A204.1 (cell line): Measurements from ENCODE around the gene USP24.

Experiments used
- FAIRE-seq: peaks from 2 replicates; lab custom pipeline; 2012; peaks lifted over from hg19 to GRCh38; lab: Jason Lieb, UNC

The USP24 gene

DNA sequence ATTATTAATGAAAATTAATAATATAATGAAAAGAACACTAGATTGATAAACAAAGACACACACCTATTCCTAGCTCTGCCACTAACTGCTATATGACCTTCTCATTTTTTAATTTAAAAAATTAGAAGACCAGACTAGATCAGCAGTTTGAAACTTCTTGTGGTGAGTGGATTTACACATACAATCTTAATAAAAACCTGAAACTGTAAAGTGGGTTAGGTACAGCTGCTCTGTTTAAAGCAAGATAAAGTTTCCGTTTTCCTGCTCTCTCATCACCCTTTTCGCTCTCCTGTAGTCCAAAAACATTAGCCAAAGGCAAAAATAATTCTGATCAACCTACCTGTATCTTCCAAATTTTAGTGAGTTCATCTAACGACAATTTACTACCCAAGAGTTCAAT, 58.6 kb downstream of the USP24 start:
- no peak for FAIRE-seq

DNA sequence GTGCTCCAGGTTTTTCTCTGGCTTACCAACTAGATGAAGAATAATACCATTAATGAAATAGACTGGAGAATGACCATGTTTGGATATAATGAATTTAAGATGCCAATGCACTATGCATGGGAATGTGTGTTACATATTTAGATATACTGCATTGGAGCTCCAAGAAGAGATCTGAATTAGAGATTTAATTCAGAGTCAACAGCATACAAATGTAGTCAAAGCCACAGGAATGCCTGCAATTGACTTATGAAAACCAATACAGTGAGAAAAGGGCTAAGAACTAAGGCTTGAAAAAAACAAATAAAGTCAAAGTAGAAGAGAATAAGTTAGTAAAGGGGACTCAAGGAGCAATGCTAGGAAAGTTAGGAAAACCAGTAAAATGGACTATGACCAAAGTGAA, 59.1 kb downstream of the USP24 start:
- FAIRE-seq: no peak

DNA sequence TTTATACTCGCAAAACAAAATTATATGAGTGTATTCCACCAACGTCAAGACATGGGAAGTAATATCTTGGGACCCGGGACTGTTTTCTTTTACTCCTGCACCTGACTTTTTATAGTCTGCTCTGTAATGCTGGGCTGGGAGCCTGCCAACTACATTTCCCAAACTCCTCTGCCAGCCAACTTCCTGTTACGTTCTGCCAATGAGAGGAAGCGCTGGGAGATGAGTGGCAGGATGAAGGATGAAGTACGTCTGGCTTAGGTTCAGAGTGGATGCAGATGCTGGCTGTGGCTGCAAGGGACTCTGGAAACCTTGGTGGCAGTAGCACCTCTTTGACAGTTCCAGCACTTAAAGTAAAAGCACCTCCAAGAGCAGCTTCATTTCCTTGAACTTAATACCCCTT, 59.6 kb downstream of the USP24 start:
- FAIRE-seq: no peak

DNA sequence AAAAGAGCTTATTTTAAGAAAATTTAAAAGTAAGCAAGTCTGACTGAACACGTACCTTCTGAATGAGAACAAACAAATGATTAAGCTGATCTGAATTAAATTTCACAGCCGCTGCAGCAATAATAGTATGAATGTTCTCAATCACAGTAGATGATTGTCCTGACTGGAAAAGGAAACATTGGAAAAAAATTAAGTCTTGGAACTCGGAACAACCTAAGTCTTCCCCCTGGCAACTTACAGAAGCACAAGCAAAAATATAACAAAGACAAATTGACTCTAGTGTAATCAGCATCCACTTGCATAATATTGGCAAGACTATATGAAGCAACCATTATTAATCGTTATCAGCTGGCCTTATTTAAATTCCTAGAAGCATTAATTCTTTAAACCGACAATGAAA, 60.5 kb downstream of the USP24 start:
- no peak for FAIRE-seq

DNA sequence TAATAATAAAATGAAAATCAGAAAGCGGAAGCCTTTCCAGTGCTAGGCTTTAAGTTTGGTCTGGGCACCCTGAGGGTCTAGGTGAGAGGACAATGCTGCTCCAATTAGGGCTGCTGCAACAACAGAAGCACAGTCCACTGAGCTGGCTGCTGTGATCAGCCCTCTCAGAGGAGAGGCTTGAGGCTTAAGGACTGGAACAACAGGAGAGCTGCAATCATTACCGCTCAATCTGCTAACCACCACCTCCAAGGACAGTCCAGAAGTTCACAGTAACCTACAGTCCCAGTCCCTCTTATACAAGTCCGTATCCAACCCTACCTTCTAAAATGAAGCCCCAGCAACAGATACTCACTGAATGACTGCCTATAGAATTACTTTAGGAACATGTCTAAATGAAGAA, 62.1 kb downstream of the USP24 start:
- no peak for FAIRE-seq

DNA sequence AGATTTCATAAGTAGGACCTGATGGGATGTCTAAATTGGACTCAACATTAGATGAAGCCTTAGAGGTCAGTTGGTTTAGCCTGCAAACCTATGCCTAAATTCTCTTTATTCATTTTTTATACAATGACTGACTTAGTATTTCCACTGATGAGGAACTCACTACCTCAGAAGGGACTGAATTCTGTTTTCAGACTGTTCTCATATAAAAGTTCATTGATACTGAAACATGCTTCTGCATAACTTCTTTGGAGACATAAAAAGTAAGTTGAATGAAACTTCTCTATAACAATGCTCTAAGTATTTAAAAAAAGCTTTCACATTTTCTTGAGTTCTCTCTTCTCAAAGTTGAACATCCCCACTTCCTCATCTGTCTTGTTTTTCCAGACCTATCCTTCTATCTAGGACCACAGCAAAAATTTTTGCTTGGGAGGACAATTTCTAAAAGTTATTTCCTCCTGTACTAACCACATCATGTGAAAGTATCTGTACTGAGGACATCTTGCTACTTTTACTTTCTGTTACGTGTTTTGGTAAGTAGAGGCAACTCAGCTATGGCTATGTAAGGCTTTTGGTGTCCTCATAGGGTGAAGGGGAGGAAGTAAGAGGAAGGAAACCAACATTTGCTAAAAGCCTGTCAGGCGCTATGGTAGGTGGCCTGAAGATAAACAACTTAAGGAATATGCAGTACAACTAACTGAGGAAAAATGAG, 64.1 kb downstream of the USP24 start:
- FAIRE-seq: no peak

DNA sequence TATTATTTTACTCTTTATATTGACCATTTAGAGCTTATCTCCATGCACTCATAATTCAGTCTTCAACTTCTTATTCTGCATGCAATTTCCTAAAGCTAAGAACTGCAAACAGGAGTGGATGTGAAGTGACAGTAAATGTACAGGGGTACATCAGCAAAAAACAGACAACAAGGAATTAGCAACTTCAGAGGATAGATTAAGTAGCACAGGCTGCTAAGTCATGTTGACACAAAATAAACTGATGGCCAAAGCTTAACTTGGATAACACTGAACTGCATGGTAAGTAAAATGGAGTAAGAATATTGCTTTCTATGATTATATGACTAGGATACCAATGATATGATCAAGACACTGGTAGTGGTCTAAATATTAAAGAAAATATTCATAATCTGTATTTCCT, 66.5 kb downstream of the USP24 start:
- peak; percentile 30 for FAIRE-seq

DNA sequence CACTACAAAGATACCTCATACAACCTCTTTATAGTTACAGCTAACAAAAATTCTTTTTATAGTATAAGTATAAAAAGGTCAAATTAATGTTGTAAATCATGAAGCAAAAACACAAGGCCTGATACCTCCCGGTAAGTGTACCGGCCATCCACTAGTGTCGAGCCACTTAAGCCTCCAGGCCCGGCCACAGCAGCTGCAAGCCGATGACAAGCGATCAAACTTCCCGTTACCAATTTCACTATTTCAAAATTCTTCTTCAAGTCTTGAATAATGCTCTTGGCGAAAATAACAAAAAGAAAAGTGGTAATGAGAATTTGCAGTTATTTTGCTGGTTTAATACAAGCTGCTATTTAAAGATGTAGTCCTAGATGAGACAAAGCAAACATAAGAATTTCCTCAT, 67.6 kb downstream of the USP24 start:
- no peak for FAIRE-seq

DNA sequence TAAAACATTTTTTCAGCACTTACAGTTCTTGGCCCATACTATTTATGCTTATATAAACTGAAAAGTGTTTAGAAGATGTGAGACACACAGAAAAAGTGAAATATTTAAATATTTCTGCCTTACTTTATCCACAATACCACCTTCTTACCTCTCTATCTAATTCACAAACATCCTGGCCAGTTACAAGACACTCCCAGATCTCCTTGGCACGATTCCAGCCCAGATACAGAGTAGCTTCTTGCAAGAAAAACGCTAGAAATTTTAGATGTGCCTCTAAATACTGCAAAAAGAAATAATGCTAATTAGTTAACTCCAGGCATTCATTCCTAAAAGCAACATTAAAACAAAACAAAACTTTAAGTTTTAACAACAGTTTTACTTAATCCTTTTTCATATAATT, 68.4 kb downstream of the USP24 start:
- FAIRE-seq: no peak

DNA sequence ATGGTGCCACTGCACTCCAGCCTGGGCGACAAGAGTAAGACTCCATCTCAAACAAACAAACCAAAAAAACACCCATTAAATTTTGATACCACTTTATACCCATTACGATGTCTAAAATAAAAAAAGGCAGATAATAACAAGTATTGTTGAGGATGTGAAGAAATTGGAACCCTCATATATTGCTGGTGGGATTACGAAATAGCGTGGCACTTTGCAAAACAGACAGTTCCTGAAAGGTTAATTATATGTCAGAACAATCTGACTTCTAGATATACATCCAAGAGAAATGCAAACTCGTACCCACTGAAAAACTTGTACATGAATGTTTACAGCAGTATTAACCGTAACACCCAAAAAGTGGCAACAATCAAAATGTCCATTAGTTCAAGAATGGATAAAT, 70.3 kb downstream of the USP24 start:
- no peak for FAIRE-seq

DNA sequence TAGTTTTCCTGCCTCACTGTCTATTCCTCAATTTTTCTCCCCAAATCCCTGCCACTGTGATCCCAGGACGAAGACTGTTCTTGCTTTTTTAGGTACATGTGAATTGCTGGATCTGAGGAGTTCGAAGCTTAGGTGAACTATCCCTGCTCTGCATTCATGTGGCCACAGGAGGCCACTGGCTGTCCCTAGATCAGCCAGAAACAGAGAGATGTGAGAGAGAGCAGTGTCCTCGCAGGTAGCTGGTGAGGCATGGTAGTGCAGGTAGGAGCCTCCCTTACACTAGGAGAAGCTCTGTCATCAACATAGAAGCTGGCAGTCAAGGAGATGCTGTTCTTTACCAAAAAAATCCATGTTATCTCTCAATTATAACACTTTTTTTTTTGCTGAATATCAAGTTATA, 71.5 kb downstream of the USP24 start:
- no peak for FAIRE-seq

DNA sequence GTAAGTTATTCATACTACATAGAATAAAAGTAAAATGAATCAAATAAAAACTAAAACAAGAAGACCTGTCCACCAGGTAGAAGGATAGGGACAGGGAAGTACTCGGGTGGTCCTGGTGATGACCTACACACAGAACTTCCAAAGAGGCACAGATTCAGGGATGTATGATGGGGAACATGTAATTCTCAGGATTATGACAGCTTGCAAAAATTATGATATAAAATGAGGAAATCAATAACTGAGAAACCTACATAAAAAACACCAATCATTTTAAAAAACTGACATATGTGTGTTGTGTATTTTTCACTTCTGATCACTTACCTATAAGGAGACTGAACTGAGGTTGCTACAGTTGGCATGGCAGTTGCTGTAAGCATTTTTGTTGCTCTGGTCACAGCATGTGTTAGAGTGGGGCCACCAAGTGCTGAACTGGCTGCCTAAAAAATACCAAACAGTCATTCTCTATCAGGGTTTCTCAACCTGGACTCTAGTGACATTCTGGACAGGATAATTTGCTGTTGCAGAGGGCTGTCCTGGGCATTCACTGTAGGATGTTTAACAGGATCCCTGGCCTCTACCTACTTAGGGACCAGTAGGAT, 73.8 kb downstream of the USP24 start:
- FAIRE-seq: no peak

DNA sequence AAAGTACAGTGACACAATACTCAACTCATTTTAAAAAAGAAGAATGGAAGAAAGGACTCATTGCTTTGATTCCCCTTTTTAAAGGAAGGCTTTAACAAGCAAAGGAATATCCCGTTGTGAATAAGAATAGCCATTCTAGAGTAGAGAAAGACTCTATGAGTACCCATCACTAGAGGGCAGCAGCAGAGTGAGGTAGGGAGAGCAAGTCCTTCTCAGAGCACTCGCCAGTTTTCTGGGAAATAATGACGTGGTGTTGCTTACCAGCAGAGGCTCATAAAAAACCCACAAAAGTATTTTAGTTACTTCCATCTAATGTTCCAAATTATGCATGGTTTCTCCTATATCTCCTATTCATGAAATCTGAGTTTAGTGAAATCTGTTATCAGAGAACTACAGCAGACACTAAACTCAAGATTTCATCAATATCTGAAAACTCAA, 74.6 kb downstream of the USP24 start:
- FAIRE-seq: peak; percentile 92

DNA sequence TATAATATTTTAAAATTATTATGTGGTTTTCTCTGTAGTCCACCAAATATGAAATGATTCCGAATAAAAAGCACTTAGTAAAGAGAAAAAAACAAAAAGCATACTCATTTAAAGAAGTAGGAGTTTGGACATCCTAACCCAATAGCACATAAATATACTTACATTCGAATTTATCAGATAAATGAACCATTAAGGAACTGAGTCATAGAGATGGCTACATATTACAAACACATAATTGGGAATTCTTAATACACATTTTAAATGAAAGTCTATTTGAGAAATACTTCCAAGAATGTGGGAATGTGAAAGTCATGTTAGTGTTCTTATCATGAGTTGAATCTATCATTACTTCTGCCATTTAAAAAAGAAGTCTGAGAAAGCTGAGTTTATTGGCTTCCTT, 75.0 kb downstream of the USP24 start:
- no peak for FAIRE-seq

DNA sequence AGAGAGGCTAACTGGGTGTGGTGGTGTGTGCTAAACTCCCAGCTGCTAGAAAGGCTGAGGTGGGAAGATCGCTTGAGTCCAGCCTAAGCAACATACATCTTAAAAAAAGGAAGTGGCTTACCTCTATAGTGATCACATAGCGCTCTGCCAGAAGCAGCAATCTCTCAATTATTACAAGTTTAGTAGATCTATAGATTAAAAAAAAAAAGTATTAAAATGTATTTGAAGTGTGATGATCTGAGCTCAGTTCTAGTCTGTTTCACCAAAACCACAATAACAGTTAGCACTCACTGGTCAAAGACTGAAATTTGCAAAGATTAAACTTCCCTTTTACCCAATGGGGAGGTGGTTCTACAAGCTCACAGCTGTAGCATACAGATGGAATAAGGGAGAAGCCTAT, 76.3 kb downstream of the USP24 start:
- FAIRE-seq: no peak

DNA sequence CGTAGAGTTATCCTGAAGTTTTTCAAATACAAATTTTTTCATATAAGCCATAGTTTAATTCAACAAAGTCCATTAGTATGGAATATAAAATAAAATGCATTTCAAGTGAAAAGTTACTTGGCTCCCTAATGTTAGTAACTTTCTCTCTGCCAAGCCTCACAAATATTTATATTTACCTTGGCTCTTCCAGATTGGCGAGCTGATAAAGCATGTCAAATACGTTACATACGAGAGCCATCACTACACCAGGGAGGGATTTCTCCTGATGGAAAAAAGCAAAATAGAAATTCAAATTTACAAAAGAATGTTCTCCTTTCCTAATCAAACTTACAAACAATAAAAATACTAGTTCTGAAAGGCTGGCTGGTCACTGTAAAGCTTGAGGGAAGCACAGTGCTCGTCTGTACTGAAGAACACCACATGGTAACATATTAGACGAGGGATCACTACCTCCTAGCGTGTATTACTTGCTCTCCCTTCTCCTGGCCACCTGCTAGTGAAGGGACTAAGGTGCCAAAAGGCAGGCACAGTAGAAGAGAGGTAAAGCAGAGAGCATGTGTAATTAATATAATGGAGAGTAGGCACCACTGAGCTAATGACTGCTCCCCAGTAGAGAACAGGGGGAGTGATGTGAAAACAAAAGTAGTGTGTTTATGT, 80.9 kb downstream of the USP24 start:
- FAIRE-seq: no peak

DNA sequence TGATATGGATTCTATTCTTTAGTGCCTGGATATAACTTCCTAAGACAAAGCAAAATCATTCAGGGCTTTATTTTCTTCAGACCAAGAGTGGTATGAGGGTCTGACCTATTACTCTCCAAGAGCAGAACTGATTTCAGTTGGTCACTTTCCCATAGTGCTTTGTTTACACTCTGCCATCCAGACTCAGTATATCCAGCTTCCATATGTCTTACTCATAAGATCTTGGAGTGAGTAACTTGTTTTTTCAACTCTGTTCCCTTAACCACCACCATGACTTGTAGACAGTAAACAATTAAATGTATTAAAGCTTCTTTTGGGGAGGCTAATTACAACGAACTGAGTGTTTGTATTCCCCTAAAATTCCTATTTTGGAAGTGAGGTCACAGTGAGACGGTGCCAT, 83.4 kb downstream of the USP24 start:
- no peak for FAIRE-seq

DNA sequence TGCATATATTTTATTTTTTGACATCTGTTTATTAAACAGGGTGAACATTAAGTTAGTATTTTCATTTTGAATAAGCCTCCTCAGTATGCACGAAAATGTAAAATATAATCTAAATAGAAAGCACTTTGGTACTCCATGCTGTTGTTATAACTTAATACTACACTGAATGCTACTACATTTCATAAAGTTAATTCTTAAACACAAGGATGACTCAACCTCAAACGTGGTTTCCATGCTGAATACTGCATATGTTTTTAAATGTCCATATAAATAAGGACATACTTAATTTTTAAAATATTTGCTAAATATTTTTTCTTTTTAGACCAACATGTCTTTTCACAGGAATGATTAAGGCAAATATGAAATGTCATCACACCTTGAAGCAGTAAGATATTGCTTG, 83.9 kb downstream of the USP24 start:
- no peak for FAIRE-seq

DNA sequence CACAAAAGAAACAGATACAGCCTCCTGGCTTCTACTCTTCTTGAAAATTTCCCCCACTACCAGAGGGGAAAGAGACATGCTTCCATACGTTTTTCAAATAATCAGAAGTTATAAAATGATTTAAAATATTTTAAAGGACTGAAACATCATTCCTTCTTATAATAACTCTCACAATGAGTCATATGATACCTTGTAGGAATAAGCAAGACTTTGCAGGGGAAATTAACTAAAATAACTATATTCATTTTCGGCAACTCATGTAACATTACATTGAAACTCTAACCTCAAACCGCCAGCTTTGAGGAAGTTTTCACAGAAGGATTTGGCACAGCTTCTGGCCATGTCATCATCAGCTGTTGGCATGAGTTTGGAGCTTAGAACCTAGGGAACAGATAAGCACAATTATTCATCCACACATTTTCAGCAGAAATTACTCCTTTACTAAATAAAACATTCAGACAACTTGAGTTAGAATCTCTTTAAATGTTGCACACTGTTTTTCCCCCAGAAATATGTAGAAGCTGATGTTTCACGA, 85.9 kb downstream of the USP24 start:
- FAIRE-seq: no peak

DNA sequence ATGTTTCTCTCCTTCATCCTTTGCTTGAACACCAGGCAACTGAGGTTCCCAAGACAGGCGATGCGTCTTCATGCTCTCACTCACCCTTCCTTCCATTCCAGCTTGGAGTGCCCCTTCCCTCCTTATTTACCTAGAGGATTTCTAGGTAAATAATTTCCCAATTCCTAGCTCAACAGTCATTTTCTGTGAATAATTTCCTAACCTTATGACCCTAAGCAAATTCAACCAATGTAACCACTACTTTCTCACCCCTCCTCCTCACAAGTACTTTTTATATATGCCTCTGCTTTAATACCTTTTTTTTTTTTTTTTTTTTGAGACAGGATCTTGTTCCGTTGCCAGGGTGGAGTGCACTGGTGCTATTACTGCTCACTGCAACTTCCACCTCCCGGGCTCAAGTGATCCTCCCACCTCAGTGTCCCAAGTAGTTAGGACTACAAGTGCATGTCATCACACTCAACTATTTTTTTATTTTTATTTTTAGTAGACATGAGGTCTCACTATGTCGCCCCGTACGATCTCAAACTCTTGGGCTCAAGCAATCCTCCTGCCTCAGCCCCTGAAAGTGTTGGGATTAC, 86.7 kb downstream of the USP24 start:
- no peak for FAIRE-seq

DNA sequence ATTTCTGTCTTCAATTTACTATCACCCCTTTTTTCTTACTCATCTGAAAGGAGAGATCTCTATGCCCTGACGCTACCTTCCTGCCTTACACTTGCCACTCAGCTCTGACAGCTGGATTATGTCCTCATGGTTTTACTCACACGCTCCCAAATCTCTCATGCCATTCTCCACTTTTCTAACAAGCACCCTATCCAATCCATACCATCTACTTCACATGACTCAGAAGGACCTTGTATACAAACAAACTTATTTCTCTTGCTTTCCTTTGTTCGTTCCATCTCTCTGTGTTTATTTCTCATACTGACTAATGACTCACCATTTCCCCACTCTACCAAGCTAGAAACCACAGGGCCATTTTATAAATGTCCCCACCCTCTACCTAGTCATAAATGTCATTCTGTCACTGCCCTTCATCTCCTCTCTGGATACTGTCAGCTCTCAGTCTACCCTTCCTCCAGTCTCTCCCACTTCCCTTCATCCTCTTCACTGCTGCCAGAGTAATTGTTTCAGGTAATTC, 87.3 kb downstream of the USP24 start:
- FAIRE-seq: no peak

DNA sequence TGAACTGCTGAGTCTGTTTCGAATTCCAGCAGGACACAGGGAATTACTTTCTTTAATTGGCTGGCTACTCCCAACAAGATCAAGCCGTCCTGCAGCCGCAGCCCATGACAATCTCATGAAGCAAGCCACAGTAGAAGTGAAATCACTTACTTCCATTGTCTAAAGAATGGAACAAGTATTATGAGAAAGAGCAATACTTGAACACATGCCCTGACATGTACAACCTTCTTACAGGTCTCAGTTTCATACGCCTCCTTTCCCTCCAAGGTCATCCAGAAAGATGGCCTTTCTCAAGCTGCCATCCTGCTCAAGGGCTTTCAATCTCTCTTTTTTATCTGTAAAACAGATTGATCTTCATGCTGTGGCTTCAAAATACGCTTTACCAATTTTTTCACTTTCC, 90.7 kb downstream of the USP24 start:
- FAIRE-seq: no peak

DNA sequence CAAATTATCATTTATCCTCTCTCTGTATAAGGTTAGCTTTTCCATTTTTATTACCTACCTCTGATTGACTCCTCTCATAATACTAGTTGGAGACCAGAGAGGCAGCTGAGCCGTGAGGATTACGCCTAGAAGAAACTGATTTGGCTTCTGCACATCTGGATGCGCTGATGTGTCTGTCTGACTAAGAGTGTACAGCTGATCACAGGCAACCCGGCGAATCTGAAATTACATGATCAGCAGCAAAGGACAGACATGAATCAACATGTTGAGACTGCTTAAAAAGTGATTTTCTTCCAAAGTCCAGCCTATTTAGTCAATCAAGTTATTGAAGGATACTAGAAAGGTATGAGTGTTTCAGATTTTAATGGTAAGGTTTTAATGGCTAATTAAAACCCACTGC, 94.6 kb downstream of the USP24 start:
- no peak for FAIRE-seq
